Activated CD8-positive, alpha-beta memory T cell treated with anti-CD3 and anti-CD28 coated beads, Interleukin-2, amount 50 U/mL, for 24 hours (primary cell): ENCODE results near the gene CPNE4.

Experiments used
- DNase-seq: peaks from one replicate; pipeline ENCODE4 v3.0.0-alpha.2; 2020; ENCODE audit errors: extremely low read depth

CPNE4 gene

DNA sequence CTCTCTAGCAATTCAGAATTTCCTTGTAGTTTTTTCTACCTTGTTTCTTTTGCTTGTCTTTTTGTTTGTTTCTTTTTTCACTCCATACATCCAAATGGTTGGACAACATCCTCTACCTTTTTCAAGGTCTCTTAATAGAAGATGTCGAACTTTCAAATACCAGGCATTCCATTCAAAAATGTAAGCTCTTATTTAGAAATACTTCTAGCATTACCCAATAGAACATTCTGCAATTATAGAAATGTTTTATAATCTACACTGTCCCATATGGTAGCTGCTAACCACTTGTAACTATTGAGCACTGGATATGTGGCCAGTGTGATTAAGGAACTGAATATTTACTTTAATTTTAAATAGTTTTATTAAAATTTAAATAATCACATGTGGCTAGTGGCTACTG, 335.8 kb downstream of the CPNE4 start:
- DNase-seq, result no peak

DNA sequence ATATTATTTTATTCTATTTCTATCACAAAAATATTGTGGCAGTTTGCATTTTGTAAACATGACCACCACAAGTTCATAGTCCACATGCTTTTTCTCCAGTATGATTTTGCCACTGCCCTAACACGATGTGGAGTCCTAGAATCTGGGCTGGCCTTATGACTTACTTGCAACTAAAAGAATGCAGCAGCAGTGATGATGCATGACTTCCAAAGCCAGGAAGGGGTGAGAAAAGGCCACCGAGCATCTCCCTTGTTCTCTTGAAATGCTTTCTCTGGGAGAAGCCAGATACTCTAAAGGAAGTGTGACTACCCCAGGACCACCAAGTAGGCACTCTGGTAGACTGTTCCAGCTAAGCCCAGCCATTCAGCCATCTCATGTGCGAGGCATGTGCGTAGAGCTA, 340.4 kb downstream of the CPNE4 start:
- no peak for DNase-seq

DNA sequence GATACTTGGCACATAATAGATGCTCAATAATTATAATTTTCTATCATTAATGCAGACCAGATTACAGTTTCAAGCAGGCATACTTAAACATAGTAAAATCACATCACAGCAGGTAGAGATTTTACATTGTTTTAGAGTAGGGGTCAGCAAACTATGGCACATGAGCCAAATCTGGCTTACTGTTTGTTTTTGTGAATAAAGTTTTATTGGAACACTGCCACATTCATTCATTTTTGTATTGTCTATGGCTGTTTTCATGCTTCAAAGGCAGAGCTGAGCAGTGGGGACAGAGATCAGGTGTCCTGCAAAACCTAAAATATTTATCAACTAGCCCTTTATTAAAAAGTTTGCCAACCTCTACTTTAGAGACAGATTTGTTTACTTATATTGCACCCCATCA, 342.5 kb downstream of the CPNE4 start:
- no peak for DNase-seq

DNA sequence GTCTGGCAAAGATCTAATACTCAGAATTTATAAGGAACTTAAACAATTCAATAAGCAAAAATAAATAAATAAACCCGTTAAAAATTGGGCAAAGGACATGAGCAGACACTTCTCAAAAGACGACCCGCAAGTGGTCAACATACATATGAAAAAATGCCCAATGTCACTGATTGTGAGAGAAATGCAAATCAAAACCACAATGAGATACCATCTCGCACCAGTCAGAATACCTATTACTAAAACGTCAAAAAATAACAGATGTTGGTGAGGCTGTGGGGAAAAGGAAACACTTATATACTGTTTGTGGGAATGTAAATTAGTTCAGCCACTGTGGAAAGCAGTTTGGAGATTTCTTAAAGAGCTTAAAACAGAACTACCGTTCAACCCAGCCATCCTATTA, 344.0 kb downstream of the CPNE4 start:
- no peak for DNase-seq

DNA sequence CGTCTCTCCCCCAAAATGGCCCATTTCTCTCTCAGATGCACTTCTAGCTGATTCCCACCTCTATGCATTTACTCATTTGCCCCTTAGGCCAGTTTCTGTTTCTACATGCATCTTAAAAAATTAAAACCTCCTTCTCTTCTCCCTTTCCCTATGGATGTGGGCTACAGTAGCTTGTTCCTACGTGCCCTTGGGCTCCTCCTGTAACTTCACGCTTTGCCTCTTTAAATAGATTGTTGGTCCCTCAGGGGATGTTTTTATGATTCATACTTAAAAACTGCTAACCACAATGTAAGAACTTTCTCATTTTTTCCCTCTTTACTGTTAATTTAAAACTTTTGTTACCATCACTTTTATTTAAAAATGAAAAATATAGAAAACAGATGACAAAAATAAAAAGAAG, 346.4 kb downstream of the CPNE4 start:
- no peak for DNase-seq

DNA sequence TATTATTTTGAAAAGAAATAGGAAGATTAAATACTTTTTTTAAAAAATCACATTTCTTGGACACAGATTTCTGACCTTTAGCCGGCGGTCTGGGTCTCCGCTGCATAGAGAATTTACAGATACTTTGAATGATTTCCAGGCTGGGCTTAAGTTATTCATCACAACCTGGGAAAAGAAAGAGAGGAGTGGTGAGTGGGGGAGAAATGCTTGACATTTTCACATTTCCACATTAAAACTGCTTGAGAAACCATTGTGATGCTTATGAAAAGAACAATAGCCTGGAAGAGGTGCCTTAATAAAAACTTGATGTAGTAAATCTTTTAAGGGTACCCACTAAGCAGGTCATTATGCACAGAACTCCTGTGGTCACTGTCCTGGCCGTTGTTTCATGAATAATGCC, 365.2 kb downstream of the CPNE4 start:
- DNase-seq, result no peak

DNA sequence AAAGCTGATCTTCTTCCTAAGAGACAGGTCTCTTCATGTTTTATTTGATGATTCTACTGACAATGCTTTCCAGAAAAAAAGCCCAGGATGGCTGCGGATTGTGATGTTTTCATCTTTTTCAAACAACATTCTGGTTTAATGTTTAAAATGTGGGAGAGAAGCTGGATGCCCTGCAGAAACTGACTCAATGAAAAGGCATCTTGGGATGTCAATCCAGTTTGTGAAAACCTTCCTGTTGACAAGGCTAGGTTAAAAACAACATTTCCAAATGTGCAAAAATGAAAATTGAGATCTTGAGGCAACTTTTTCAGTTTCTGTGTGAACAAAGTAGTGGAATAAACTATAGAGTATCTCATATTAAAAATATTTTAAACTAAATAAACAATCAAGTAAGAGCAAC, 376.0 kb downstream of the CPNE4 start:
- DNase-seq, result no peak

DNA sequence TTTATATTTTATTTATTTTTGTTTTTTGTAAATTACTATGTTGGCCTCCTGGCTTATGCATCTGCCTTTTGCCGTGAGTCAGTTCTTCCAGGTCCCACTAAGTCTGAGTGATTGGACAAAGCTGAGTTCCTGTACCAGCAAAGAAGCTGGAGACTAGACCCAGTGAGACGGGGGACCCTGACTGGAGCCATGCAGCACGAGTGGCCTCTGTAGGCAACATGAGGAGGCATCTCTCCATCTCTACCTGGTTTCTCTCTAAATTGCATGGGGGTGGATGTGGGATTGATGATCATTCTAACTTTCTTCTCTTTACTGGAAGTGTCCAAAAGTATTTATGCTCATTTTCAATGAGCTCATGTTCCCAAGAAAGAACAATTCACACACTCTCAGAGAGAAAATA, 376.7 kb downstream of the CPNE4 start:
- no peak for DNase-seq

DNA sequence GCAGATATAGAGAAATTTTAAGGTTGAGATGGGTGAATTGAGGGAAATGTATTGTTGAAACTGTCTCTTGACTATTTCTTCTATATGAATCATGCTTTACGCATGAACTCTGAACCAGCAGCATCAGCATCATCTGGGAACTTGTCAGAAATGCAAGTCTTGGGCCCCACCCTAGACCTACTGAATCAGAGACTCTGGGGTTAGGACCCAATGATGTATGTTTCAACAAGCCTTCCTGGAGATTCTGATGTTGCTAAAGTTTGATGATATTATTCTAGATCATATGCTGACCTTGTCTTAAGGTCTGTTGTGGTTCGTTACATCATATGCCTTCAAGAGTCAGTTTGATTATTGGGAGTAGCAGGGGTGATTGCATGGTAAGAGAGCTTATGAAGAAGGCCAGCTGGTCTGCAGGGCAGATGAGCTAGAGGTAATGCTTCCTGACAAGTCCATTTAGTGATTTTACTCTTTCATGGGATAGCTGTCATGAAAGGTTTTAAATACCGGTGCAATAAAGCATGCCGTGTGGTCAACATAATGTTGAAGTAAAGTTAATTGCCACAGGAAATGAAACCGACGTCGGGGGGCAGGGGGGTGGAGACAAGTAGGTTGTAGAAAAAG, 379.6 kb downstream of the CPNE4 start:
- DNase-seq, result no peak

DNA sequence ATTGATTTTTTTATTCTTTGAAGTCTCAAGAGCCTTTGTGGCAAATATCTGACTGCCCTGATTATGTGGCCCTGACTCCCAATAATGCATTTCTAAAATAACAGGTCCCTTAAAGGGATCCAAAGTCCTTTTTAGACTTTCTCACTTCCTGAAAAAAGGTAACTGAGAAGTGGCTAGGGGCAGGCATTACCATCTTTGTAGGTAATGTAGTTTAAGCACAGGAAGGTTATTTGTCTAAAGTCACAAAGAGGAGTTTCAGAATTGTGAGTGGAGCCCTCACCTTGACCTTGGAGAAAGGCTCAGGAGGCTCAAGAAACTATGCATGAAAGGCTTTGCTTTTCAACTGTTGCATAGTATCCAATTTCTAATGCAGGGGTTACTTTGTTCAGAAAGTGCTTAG, 389.2 kb downstream of the CPNE4 start:
- DNase-seq, result no peak

DNA sequence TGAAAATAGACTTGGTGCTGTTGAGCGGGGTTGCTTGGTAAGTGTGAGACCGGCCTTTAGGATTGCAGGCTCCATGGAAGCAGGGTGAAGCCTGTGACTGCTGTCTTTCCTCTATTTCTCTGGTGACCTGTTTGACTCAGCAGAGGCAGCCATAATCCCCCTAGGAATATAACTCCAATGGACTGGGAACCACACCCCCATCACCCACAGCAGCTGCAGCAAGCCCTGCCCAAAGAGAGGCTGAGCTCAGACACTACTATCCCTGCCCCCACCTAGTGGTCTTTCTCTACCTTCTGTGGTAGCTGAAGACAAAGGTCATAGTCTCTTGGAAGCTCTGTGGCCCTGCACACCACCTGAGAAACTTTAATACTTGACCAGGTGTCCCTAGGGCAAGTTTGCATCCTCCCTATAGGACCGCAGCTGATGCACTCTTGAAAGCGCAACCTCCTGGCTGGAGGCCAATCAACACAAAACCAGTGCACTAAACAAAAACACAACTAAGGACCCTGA, 398.5 kb downstream of the CPNE4 start:
- no peak for DNase-seq

DNA sequence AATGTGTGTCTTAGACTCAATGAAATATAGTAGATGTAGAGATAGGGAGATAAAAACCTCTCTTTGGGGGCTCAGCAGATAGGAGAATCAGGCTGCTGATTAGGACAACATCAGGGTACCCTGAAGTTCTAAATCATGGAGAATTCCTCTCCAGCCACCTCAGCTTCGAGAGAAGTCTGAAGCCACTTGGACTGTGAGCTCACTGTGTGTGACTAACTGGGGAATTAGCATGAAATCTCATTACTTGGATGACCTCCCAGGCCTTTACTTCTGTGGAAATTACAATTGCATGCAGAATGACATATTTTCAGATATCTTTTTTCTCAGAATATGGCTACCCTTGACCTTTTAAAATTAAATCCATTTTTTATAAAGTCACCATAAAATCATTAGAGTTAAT, 404.0 kb downstream of the CPNE4 start:
- no peak for DNase-seq

DNA sequence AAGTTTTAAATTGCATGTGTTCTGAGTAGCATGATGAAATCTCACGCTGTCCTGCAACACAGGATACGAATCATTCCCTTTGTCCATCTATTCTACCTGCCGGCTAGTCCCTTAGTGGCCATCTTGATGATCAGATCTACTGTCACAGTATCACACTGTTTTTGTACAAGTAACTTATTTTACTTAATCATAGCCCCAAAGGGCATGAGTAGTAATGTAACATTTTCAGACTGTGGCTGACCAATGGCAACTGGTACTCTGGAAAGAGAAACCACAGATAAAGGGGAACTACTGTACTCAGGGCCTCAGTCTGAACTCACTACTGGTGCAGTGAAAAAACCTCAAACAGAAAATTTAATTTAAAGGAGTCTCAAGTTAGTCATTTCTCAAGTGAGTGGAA, 404.7 kb downstream of the CPNE4 start:
- no peak for DNase-seq

DNA sequence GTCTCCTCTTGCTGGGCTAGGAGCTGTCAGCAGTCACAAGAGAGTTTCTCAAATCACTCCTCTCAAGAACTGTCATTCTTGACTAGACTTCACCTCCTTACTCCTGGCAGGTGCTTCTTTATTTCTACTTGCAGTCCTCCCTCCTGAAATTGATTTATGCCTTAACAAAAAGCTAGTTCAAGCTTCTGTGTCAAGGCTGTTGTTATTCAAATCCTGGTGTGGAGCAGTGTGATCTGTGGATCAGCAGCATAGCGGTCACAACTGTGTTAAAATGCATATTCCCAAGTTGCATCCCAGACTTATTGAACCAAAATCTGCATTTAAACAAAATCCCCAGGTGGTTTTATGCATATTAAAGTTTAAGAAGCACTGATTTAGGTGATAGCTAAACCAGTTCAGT, 411.4 kb downstream of the CPNE4 start:
- DNase-seq, result no peak

DNA sequence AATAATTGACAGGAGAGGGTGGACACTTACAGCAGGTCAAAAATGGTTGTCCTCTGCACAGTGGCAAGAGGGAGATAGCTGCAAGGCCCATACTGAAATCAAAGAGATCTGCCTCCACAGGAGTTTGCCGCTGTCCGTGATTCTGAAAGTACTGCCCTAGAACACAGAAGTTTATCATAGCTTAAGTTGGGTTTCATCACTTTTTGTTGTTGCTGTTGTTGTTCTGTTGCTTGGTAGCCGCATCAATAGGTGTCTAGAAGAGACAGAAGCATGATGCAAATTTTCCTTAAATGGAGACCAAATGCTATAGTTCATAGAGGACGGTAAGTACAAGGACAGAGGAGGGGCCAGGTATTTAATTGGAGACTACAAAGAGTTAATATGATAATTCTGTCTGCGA, 412.1 kb downstream of the CPNE4 start:
- no peak for DNase-seq

DNA sequence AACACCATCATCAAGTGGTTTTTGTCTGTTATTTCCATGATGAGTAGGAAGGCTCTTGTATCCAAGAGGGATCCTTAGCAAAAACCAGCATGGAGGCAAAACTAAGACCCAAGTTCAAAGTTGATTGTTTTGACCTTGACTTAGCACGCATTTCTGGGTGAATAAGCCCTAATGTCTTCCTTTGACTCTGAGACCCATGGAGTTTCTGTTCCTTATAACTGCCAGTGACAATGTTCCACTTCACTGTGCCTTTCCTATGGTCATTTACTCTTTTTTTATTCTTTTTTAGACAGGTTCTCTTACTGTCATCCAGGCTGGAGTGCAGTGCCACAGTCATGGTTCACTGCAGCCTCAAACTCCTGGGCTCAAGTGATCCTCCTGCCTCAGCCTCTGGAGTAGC, 413.8 kb downstream of the CPNE4 start:
- DNase-seq, result no peak

DNA sequence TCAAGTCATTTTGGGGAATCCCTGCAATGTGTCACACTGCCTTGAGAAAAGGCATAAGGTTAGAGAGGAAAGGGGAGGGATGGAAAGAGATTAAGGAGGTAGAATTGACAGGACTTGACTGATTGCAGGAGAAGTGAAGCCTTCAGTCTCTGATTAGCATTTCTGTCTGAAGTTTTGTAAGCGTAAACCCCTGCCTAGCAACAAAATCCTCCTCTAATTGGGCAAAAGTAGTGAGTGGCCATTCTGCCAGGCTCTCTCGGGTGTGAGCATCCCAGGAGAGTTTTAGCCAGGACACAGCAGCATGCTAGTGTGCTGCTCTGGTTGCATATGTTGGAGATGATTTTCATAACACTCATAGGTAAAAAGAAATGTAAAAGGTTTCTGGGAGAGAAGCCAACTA, 415.0 kb downstream of the CPNE4 start:
- no peak for DNase-seq

DNA sequence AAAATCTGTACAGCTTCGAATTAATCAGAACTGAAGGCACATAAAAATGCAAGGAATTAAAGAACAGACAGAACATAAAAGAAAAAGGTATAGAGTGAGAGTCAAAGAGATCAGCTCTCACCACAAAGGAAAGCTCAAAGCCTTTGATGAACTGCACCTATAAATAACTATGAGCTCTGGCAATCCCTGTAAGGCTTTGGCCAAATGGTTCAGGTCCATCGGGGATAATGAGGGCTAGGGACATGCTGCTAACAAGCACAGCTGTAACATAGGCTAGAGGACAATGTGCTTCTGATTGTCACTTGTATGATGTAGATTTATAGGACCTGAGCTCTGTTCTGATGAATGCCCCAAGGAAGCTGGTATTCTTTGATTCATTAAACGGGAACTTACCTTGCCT, 418.1 kb downstream of the CPNE4 start:
- DNase-seq, result no peak

DNA sequence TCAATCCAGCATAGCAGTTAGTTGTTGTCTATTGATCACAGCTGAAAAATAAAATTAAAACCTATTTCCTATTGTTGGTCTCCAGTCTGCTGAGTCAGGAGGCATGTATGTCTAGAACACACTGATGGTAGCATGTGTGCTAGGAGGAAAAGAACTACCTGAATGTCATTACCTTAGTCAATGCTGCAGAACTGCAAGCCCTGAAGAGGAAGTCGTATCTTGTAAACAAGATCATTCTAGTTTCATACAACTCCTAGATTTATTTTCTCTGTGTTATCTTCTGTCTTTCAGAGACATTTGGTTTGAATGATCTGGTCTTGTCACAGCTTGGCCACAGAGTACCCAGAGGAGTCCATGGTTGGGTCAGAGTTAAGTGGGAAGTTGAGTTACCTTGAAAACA, 422.1 kb downstream of the CPNE4 start:
- no peak for DNase-seq

DNA sequence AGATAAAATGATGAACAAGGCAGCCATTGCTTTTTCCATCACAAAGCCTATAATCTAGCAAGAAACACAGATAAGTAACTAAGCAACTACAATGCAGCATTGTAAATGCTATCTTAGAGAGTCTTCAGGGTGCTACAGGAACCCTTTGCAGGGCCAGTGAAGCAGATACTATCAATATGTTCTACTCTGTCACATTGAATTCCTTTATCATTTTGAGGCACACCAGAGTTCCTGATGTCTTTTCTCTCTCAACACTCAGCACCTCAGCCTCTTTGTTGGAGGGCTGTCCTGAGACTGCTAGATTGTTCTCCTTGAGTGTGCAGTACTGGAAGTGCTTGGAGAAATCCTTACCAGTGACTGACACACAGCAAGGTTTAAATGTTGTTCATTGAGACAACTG, 424.6 kb downstream of the CPNE4 start:
- no peak for DNase-seq

DNA sequence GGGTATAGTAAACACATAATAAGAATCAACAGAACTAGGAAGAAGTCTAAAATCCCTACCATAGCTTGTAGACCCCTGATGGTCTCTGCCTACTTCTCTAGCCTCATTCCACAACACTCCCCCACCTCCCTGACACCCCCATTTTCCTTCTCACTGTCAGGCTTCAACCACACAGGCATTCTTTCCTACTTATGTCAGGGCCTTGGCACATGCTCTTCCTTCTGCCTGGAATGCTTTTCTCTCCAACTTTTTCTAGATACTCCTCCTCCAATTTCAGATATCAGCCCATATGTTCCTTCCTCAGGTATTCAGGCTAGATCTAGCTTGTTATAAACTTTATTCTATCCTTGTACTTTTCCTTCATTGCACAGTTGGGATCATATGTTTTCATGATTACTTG, 426.1 kb downstream of the CPNE4 start:
- no peak for DNase-seq

DNA sequence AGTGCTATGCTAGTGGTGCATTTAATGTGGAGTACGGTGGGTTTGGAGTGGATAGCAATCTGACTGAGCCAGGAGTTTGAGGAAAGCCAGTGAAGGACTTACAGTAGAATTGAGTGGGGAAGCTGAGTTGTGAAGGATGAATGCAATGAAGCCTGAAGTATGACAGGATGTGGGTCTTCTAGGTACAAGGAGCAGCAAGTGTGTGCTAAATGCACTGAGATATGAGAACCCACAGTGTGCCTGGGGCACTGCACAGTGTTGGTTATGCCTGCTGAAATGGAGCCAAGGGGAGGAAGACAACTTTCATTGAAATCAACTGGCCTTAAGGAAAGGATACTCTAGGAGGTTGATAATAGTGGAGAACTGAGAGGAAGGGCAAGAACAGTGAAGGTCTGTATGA, 426.5 kb downstream of the CPNE4 start:
- DNase-seq, result no peak

DNA sequence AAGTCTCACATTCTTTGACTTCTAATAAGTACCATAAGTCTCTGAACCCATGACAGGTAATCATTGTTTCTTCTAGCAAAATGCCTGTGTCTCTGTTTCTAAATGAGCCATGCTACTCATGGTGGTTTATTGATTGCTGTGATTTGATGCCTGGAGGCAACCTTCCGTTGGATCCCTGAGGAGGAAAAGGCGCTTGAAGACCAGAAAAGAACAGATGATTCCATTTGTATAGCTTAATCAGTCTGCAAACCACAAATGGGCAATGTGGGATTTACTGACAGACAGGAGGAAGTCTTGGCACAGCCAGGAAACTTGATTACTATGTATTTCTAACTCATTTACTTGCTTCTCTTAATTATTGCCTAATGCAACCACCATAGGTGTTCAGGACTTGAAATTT, 428.9 kb downstream of the CPNE4 start:
- no peak for DNase-seq

DNA sequence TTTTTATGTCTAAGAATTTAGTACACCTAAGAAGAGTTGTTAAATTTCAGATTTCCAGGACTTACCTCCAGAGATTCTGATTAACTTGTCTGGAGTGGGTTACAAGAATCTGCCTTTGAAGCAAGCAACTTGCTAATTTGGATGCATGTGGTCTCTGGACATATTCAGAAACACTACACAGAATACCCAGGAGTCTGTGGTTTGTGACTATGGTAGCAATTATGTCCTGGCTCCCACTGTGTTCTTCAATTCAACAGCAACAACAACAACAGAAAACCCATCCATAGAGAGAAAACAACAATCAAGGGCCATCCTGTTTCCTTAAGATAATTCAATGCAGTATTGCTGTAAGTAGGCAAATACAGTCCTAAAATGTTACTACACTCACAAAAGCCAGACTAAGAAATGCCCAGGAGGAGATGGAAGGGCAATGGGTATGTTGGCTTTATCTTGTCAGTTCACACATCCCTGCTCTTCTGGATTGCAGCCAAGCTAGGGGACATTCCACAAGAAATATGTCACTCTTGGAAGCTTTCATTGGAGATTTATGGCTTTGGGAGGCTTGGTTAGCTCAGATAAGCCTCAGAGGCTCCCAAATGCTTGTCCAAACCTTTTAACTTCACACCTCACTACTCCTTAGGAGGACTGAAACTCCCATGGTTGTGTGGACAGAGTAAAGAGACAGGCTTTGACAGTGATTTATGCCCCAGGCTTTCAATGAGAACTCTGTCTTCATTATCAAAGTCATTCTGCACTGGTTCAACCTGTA, 432.6 kb downstream of the CPNE4 start:
- DNase-seq, result no peak
